Measurements from ENCODE around the gene FAM107B.
"Not testable (repeated sequence)": the region's sequence is repeated elsewhere in the genome, so short reads cannot be mapped to it uniquely, and the experiment has no call there.

Gene FAM107B

DNA sequence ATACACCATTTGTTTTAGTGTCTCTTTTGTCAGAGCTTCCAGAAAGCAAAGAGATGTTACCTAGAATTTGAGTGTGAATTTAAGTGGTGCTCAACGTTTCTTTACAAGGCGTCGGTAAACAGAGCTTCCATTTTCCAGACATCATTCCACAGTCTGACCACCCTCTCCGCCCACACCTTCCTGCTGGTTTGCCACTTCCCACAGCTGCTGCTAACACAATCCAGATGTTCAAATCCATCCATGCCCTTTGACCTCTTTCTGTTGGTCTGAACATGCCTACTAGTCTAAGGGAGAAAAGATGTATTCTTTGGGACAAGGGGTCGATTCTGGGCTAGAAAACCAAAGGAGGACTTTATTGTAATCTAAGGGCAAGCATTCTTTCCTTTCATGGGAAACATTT is 86.1 kb downstream of the FAM107B start:
- DNase-seq = no peak

DNA sequence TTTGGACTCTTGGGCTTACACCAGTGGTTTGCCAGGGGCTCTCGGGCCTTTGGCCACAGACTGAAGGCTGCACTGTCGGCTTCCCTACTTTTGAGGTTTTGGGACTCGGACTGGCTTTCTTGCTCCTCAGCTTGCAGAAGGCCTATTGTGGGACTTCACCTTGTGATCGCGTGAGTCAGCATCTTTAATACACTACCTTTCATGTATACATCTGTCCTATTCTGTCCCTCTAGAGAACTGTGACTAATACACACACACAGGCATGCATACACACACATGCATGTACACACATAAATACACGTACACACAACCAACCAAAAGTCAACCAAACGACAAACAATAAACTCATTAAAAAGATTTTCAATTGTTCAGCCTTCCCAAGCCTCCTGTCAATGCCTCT is 86.5 kb downstream of the FAM107B start:
- not testable (repeated sequence) for DNase-seq

DNA sequence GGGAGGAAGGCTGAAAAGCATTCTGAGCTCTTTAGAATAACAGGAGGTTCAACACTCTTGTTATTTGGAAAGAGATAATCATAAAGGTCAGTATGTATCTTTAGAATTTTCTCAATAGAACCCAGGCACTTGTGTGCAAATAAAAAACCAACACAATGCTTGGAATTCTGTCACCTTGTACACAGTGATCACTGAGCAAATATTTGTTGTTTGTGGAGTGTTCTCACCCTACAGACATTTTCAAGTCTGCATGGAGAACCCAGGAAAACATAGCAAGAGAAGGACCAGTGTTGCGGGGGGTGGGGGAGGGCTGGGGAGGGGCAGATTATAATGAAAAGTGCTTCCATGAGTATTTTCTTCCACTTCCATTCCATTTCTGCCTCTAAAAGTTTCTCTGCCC is 87.4 kb downstream of the FAM107B start:
- no peak for DNase-seq

DNA sequence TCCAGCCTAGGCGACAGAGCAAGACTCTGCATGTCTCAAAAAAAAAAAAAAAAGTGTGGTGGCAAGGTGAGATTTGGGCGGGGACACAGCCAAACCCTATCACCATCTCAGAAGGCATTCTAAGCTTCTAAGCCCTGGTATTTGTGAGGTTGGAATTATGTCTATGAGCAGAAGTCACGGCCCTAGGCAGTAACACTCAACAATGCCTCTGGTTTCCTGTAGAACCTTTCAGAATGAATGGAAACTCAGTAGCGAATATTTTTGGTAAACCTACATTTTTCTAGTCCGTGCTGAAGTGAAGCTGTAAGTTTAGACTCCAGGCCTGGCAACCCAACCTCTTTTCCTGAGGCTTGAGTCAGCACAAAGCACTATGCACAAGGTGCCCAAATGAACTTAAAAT is 88.3 kb downstream of the FAM107B start:
- DNase-seq = no peak

DNA sequence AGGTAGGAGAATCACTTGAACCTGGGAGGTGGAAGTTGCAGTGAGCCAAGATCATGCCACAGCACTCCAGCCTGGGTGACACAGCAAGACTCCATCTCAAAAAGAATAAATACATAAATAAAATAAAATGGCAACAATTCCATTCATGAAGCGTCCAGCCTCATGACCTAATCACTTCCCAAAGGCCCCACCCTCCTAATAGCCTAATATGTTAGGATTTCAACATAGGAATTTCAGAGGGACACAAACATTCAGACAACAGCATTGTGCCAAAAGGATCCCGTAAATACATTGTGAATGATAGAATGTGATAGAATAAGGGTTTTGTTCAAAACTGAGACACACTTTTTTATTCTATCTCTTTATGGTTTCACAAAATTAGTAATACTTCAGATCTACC is 90.3 kb downstream of the FAM107B start:
- no peak for DNase-seq

DNA sequence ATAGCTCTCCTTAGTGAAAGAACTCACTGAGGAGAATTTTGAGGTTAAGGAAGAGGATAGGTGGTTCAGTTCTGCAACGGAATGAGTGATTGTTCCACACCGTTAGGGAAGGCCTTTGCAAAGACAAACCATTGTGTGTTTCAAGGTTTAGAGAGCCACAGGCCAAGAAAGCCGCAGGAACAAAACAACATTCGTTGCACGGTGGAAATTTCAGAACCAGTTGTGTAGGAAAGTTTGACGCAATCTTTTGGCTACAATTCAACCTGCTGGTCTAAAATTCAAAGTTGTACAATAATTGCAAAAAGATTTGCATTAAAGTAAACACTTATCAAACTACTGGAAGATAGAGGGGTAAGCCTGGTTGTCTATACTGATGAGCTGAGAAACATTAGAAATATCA is 91.4 kb downstream of the FAM107B start:
- no peak for DNase-seq

DNA sequence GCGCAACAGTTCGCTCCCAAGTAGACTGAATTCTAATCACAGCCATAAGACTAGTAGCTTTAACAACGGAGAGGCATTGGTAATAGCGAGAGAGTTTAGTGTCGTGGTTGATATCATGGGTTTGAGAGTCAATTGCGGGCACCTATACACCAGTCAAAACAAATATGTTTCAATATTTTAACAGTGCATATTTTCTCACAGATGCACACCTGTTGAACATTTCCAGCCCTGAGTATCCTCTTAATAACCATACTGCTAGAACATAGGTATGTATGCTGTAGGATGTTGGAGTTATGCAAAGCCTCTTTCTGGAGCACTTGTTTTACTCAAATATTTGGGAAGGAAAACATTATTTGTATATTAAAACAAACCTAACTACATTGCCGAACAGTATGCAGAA is 92.9 kb downstream of the FAM107B start:
- no peak for DNase-seq

DNA sequence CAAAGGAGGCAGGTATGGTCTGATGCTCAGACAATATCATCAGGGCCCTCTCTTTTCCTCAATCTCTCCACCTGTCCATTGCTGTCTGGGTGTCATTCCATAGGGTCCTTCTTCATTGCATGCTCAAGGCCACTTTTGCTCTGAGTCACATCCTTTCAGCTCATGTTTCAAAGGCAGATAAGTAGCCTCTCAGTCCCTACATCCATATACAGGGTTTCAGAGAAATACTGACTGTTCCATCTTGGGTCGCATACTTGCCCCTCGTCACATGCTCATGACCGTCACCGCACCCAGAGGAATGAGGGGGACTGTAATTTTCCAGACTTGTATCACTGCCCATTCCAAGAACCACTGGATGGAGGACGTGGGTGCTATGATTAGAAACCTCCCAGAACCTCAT is 93.4 kb downstream of the FAM107B start:
- DNase-seq = no peak

DNA sequence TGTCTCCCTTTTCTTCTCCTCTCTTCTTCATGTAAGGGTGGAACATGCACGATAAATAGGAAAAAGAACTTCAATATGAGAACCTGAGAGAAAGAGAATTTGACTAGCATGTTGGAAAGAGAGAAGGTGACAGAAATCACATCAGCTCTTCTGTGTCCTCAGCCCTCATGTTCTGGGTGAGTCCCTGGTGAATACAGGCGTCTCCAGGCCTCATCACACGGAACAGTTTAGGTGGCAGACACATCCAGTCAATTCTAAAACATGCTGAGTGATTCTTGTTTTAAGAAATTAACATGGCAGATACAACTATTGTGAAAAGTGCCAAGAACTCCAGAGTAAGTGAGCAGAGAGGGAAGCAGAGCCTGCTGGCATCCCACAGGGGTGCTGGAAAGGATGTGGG is 96.1 kb downstream of the FAM107B start:
- DNase-seq = no peak

DNA sequence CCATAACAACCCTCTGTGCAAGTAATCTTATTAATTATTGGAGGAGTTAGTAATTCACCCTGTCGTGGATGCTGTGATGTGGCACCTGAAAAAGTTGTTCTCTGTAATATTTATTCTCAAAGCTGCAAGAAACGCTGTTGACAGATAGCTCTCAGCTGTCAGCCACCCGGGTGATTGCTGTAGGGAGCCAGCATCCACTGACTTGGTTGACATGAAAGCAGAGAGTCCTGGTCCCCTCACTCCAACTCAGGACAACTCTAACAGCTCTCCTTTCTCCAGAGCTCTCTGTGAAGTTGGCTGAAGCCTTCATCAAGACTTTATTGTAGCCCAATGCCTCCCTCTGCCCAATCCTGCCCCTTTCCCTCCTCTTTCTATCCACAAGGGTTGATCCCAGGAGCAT is 98.0 kb downstream of the FAM107B start:
- DNase-seq = no peak

DNA sequence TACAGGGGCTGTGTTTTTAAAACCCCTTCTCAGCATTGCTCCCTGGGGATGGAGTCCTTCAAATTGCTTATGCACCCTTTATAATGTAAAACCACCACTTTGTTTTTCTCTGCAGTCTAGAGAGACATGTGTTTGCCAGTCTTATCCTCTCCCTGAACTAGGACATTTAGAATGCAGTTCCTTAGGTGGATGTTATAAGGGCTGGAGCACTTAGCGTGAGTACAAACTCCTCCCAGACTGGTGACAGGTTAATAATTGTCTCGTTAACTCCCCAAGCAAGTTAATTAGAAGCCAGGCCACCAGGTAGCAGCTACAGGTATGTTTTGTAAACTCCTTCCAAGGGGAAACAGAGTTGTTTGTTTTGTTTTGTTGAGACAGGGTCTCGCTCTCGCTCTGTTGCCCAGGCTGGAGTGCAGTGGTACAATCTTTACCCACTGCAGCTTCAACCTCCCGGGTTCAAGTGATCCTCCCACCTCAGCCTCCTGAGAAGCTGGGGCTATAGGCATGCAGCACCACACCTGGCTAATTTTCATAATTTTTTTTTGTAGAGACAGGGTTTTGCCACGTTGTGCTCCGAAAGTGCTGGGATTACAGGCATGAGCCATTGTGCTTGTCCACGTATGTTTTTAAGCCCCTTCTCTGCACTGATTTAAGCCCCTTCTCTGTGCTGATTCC is 100.2 kb downstream of the FAM107B start:
- no peak for DNase-seq

DNA sequence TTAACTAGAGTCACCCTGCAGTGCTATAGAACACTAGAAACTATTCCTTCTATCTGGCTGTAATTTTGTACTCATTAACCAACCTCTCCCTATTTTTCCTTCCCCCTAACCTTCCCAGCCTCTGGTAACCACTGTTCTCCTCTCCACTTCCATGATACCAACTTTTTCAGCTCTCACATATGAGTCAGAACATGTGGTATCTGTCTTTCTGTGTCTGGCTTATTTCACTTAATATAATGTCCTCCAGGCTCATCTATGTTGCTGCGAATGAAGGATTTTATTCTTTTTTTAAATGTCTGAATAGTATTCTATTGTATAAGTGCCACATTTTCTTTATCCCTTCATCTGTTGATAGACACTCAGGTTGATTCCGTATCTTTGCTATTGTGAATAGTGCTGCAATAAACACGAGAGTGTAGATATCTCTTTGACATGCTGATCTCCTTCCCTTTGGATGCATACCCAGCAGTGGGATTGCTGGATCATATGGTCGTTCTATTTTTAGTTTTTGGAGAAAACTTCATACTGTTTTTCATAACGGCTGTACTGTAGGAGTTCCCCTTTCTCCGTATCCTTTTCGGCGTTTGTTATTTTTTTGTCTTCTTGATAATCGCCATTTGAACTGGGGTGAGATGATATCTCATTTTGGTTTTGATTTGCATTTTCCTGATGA is 101.4 kb downstream of the FAM107B start:
- no peak for DNase-seq

DNA sequence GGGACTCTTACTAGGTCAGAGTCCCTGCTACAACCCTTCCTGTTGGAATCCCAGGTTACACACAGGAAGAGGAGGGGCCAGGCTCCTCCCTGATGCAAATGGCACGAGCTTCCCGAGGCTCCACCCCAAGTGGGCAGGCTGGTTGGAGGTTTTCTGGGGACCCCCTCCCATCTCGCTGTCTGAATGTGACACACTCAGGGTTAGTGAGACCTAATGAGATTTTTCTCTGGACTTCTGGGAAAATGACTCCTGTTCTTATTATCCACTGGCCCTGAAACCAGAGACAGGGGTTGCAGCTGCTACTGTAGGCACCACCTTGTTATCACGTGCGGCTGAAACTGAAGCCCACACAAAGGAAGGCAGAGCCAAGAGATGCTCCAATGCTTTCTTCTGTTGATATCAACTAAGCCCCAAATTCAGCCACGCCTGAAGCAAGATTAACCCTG is 103.3 kb downstream of the FAM107B start:
- no peak for DNase-seq

DNA sequence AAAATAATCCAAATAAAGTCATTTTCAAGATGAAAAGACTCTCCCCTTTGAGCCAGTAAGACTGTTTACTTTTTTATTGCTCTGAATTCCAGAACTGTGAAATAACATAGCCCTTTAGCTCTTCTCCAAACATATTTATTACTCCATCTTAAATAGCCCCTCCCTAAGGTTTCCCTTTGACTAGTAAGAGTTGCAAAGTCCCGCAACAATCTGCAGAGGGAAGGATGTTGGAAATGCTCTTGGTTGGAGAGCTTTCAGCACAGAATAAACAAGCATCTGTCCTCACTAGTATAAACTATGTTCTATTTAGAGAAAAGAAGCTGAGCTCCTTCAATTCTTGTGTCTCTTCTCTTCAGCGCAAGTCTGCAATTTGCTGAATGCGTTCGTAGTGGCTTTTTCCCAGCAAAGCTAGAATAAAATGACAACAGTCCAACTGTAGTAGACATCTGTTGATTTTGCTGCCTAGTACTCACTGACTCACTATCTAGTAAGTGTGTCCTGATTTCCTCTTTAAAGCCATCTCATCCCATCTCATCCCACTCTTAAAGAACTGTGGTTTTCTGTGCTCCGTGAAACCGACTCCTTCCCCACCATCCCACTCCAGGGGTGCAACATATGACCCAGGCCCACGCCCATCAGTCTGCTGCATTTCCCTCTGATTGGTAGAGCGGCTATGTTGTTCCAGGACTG is 104.0 kb downstream of the FAM107B start:
- DNase-seq = no peak

DNA sequence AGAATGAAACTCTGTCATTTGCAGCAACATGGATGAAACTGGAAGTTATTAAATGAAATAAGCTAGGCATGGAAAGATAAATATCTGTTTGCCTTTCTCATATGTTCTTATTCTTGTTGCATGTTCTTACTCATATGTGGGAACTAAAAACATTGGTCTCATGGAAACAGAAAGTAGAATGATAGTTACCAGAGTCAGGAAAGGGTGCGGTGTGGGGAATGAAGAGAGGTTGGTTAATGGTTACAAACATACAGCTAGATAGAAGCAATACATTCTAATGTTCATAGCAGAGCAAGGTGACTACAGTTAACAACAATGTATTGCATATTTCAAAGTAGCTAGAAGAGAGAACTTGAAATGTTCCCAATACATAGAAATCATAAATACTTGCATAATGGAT is 105.1 kb downstream of the FAM107B start:
- DNase-seq = no peak

DNA sequence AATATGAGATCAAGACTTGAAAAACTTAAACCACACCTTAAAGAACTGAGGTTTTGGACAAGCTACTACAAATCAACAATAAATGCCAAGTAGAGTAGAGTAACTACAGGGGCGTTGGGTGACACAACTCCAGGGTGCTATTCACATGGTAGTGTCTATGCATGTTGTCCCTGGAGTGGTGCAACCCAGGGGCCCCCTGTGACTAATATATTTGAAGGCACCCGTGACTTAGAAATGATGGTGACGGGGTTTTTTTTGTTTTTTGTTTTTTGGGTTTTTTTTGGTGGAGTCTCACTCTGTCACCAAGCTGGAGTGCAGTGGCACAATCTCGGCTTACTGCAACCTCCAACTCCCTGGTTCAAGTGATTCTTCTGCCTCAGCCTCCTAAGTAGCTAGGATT is 106.9 kb downstream of the FAM107B start:
- no peak for DNase-seq

DNA sequence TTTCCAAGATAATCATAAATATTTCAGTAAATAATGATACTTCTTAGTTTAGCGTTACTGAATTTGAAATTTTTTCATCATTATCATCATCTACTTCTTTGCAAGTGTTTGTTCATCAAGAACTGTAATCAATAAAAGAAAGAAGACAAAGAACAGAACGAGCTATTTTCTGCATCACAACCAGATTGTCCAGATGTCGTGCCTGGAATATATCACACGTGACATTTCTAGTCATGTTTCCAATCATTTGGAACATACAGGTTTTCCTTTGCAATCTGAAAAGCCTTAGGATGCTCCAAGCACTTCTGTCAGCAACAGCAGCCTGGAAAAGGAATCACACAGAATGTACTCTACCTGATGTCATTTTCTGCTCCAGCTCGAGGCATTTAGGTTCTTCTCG is 107.4 kb downstream of the FAM107B start:
- no peak for DNase-seq

DNA sequence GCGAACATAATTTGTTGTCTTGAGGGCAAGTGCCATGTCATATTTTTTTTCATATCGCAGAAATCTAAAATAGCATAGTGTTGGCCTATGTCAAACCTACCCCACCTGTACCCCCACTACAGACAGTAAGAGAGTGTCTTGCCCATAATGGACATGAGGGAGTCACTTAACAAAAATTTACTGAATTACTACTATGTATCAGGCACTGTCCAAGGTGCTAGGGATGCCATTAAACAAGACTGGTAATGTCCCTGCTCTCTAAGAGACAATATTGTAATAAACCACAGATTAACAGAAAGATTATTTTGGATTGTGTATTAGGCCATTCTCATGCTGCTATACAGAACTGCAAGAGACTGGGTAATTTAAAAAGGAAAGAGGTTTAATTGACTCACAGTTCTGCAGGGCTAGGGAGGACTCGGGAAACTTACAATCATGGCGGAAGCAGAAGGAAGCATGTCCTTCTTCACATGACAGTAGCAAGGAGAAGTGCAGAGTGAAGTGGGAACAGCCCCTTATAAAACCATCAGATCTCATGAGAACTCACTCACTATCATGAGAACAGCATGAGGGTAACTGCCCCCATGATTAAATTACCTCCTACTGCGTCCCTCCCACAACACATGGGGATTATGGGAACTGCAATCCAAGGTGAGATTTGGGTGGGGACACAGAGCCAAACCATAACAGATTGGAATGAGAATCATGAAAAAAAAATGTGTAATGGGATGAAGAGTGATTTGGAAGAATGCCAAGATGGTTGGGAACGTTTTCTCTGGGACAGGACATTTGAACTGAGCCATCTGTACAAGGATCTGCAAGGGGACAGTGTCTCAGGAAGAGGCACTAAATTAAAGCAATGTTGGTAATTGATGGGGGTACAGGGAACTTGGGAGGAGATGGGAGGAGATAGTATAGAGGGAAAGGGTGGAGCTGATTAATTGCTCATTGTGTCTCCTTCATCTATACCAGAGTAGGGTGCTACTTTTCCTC is 108.5 kb downstream of the FAM107B start:
- no peak for DNase-seq

DNA sequence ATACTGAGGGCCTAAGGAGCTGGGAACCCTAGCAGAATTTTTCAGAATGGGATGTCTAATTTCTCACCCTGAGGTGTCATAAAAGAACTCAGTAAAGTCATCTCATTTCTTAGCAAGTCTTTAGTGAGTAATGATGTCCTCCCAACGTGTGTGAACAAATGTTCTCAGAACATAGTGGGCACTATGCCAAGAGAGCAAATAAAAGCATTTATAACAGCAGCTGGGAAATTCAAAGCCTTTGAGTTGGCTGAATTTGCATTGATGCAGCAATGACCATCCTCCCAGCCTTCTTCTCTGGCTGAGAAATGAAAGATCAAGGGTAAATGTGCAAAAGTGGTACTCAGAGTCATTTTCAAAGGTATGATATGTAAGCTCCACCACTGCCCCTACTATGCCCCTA is 109.4 kb downstream of the FAM107B start:
- DNase-seq = no peak

DNA sequence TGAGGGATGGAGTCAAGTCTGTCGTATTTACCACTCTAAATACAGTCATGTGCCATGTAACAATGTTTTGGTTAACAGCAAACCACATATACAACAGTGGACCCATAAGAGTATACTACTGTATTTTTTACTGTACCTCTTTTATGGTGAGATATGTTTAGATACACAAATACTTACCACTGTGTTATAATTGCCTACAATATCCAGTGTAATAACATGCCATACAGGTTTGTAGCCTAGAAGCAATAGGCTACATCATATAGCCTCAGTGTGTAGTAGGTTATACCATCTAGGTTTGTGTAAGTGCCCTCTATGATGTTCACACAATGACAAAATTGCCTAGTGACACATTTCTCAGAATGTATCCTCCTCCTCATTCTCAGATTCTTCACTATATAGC is 110.4 kb downstream of the FAM107B start:
- DNase-seq = no peak

DNA sequence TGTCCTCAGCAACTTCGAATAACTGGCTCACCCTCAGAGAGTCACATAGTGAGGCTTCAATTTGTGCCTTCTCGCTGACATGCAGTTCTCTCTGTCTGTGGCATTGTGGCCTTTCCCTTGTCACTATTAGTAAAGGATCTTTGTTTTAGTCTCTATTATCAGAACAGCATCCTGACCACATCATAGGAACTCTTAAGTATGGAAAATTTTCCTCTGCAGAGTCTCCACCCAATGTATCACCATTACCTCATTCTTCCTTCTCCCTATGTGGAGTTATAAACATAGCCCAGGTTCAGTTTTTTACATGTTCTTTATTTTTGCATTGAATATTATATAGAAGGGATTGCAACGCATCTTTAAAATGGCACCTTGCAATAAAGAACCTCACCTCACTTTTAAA is 112.9 kb downstream of the FAM107B start:
- no peak for DNase-seq

DNA sequence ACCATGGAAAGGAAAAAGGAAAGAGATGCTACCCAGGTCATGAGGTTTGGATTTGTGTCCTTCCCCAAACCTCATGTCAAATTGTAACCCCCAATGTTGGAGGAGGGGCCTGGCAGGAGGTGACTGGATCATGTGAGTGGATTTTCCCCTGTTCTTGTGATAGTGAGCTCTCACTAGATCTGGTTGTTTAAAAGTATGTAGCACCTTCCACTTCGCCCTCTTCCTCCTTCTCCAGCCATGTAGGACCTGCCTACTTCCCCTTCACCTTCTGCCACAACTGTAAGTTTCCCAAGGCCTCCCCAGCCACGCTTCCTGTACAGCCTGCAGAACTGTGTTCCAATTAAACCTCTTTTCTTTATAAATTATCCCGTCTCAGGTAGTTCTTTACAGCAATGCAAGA is 113.9 kb downstream of the FAM107B start:
- DNase-seq = no peak

DNA sequence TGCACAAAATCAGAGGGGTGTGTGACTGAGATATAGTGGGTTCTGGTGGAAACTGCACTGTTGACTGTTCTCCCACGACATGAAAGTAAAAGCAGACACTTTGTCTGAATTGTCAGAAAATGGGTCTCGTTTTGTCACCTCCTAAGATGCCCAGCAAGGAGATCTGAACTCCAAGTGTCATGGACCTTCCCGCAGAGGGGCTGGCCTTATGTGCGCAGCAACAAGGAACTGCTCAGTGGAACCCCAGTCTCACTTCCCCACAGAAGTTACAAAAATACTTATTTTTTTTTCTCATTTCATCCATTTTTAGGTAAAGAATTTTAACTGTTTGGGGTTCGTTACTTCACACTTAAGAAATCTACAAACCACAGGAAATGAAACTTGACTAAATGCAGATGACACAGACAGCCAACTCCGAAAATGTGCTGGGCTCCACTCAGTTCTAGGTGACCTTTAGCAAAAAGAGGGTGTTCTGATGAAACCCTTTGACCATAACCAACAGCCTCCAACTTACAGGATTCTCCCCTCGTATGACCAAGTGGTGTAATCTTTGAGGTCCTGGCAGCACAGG is 115.0 kb downstream of the FAM107B start:
- peak; percentile 9 for DNase-seq

Measured in stimulated activated CD4-positive, alpha-beta T cell treated with anti-CD3 and anti-CD28 coated beads, Interleukin-12 subunit alpha, Interleukin-12 subunit beta, amount 100 ng/mL, for 4 hours (primary cell).